D721Med (cell line): ENCODE results near the gene ERC2.

Experiments
- DNase-seq: peaks from one replicate; pipeline ENCODE4 v3.0.0; 2011; ENCODE audit warnings: low spot score; ENCODE audit not compliant: insufficient read length
- FAIRE-seq: peaks from 2 replicates; lab custom pipeline; 2011; peaks lifted over from hg19 to GRCh38; lab: Jason Lieb, UNC
- CTCF ChIP-seq: IDR thresholded peaks from 2 replicates; pipeline ENCODE4 v1.5.1; 2012; ENCODE audit warnings: mild to moderate bottlenecking, control low read depth; ENCODE audit not compliant: insufficient read depth; ENCODE audit errors: missing control alignments

Gene ERC2

GRCh38 chr3:55648591-55649318 is 819.5 kb downstream of the ERC2 start:
- no peak for FAIRE-seq
- TF ChIP-seq CTCF, result no peak
- DNase-seq, result no peak

DNA sequence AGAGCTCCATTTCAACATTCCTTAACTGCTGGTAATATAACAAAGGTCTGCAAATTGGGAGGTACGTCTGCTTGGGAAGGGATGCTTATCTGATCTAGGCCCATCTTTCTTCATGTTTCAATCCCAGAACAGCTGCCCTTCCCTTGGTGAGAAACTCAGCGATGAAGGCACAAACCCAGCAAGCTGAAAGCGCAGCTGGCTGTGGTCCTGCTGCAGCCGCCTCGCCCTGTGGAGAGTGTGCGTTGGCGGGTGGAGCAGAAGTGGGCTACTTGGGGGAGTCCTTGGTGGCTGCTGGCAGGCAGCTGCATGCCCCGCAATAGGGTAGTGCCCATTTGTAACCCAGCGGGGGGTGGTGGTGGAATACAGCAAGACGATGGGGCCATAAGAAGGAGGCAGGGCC is 820.6 kb downstream of the ERC2 start:
- FAIRE-seq (no peak), DNase-seq (no peak)
- no peak for TF ChIP-seq CTCF

DNA sequence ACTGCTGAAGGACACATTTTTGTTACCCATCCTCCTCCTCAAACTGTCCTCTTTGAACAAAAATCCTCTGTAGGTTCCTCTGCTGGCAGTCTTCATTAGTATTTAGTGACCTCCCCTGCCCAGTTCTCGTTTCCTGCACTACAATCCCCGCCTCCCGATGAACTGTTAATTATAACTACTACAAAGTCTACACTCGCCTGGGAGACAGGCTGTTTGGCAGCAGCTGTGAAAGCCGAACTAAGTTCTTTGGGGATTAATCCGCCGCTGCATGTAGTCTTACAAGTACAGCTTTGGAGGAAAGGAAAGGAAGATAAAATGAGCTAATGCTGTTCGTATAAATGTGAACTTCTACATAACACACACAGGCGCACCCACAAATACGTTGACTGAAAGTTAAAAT is 821.2 kb downstream of the ERC2 start:
- DNase-seq (no peak), FAIRE-seq (no peak)
- TF ChIP-seq CTCF, result no peak

GRCh38 chr3:55646121-55646520 is 822.1 kb downstream of the ERC2 start:
- FAIRE-seq (no peak), DNase-seq (no peak)
- no peak for TF ChIP-seq CTCF

DNA sequence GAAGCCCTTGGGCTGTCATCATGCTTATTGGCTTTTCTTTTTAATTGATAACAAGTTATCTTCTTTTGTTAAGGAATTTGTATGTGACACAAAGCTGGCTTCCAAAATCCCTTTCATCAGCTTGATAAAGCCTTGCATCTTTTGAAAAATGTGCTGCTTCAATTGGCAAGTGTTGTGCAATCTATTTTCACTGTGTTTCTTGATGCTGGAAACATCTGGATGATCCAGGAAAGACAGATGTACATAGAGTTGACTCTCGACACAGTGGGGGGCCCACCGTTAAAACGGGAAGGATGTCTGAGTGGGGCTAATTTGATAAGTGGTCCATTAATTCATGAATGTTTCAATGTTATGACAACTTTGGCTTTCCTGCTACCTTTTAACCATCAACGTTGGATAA is 822.8 kb downstream of the ERC2 start:
- FAIRE-seq (no peak), DNase-seq (no peak)
- TF ChIP-seq CTCF, result no peak

- TF ChIP-seq CTCF, result no peak
- FAIRE-seq, result no peak
- no peak for DNase-seq
Measured at GRCh38 chr3:55643283-55643682, 825.0 kb downstream of the ERC2 start.

DNA sequence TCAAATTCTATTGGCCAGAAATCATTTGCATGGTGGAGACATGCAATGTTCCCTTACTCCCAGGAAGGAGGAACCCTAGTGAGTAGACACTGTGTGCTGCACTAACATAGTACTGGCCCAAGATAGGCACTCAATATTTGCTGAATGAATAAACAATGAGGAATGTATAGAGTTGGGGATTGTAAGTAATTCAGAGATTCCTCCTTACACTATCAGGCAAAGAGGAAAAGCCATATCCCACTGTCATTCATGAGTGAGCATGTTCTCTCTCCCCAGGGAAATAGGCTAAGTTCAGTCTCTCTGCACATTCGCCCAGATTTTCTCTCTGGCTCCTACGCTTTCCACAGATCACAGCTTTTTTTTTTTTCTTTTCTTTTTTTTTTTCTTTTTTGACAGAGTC is 826.3 kb downstream of the ERC2 start:
- FAIRE-seq (no peak), DNase-seq (no peak)
- no peak for TF ChIP-seq CTCF
